OCI-M2 (cell line): ENCODE measurements around the gene DLX3.

Experiments
- DNase-seq: peaks from one replicate; lab custom pipeline; 2025; ENCODE audit not compliant: unreplicated experiment; lab: John Stamatoyannopoulos, UW

The DLX3 gene

GRCh38 chr17:49973271-49973615 lies 21.8 kb downstream of the DLX3 start:
- no peak for DNase-seq

- DNase-seq, result no peak
Observed at GRCh38 chr17:49972486-49973270, 22.3 kb downstream of the DLX3 start.

GRCh38 chr17:49971848-49972485 lies 23.1 kb downstream of the DLX3 start:
- DNase-seq, result no peak

- DNase-seq, result no peak
Observed at GRCh38 chr17:49971199-49971847, 23.7 kb downstream of the DLX3 start.

- no peak for DNase-seq
Observed at GRCh38 chr17:49970498-49970897, 24.5 kb downstream of the DLX3 start.

GRCh38 chr17:49969795-49970389 lies 25.1 kb downstream of the DLX3 start:
- DNase-seq, result no peak

- DNase-seq, result no peak
Observed at GRCh38 chr17:49969134-49969759, 25.8 kb downstream of the DLX3 start, which contains the start of gene DLX4. Gene DLX4, plus strand, starts transcription at chr17:49969190. Its CDS starts 279 bp downstream, at chr17:49969469.

- DNase-seq, result no peak
Observed at GRCh38 chr17:49968405-49969133, 26.5 kb downstream of the DLX3 start.

- DNase-seq, result no peak
Observed at GRCh38 chr17:49967621-49968404, 27.2 kb downstream of the DLX3 start.

GRCh38 chr17:49967205-49967604 lies 27.8 kb downstream of the DLX3 start:
- DNase-seq, result no peak

GRCh38 chr17:49966767-49967166 lies 28.3 kb downstream of the DLX3 start:
- DNase-seq, result no peak

GRCh38 chr17:49965524-49965909 lies 29.5 kb downstream of the DLX3 start:
- no peak for DNase-seq

- DNase-seq, result no peak
Observed at GRCh38 chr17:49964769-49965523, 30.1 kb downstream of the DLX3 start.

GRCh38 chr17:49964303-49964768 lies 30.7 kb downstream of the DLX3 start:
- no peak for DNase-seq

GRCh38 chr17:49963626-49964302 lies 31.3 kb downstream of the DLX3 start:
- DNase-seq, result no peak

GRCh38 chr17:49963309-49963625 lies 31.8 kb downstream of the DLX3 start:
- DNase-seq, result no peak

- no peak for DNase-seq
Observed at GRCh38 chr17:49962599-49963308, 32.3 kb downstream of the DLX3 start.
